Loucy (cell line): ENCODE measurements around the gene ARMC9.

ENCODE experiments used
- H2AFZ ChIP-seq: fragments of 200-600 bp; sonication (generic); 2 replicates; pipeline ENCODE4 v1.6.0; 2016; ENCODE audit warnings: antibody characterized with exemption, mild to moderate bottlenecking, low read length, moderate library complexity
- H3F3A ChIP-seq: fragments of 200-600 bp; 2 replicates; pipeline ENCODE4 v1.6.0; 2016; ENCODE audit warnings: antibody characterized with exemption, low read depth, mild to moderate bottlenecking
- H3K27me3 ChIP-seq: fragments of 200-600 bp; sonication (generic); 2 replicates; pipeline ENCODE4 v1.6.1; 2014; ENCODE audit warnings: low read length, mild to moderate bottlenecking; ENCODE audit not compliant: insufficient read depth, poor library complexity, severe bottlenecking
- H3K36me3 ChIP-seq: fragments of 200-600 bp; sonication (generic); 2 replicates; pipeline ENCODE4 v1.6.1; 2016; ENCODE audit warnings: low read length; ENCODE audit not compliant: insufficient read depth
- H3K4me1 ChIP-seq: fragments of 200-600 bp; sonication (generic); 2 replicates; pipeline ENCODE4 v1.5.1; 2014; ENCODE audit warnings: low read length, mild to moderate bottlenecking; ENCODE audit not compliant: insufficient read depth, poor library complexity, severe bottlenecking
- H3K4me2 ChIP-seq: fragments of 200-600 bp; sonication (generic); 2 replicates; pipeline ENCODE4 v1.6.0; 2014; ENCODE audit warnings: antibody characterized with exemption, low read length, low read depth, mild to moderate bottlenecking; ENCODE audit not compliant: poor library complexity, severe bottlenecking
- H3K4me3 ChIP-seq: fragments of 200-600 bp; sonication (generic); 2 replicates; pipeline ENCODE4 v1.5.1; 2014; ENCODE audit warnings: low read length, mild to moderate bottlenecking, mixed read lengths; ENCODE audit not compliant: poor library complexity, severe bottlenecking
- H3K79me2 ChIP-seq: fragments of 200-600 bp; sonication (generic); 2 replicates; pipeline ENCODE4 v1.6.1; 2014; ENCODE audit warnings: low read length; ENCODE audit not compliant: insufficient read depth
- H3K9ac ChIP-seq: fragments of 200-600 bp; sonication (generic); 2 replicates; pipeline ENCODE4 v1.6.0; 2014; ENCODE audit warnings: mild to moderate bottlenecking, low read depth, low read length, moderate library complexity; ENCODE audit not compliant: poor library complexity, severe bottlenecking
- H3K9me2 ChIP-seq: fragments of 200-600 bp; sonication (generic); replicated peaks from 2 replicates; pipeline ENCODE4 v1.6.1; 2016; ENCODE audit warnings: low read depth, low read length, mixed read lengths
- H3K9me3 ChIP-seq: fragments of 200-600 bp; sonication (generic); 2 replicates; pipeline ENCODE4 v1.6.1; 2014; ENCODE audit warnings: mild to moderate bottlenecking, antibody characterized with exemption, low read length, low read depth; ENCODE audit not compliant: insufficient read depth
- H4K20me1 ChIP-seq: fragments of 200-600 bp; sonication (generic); 2 replicates; pipeline ENCODE4 v1.6.0; 2014; ENCODE audit warnings: antibody characterized with exemption, low read length, mild to moderate bottlenecking; ENCODE audit not compliant: insufficient read depth, poor library complexity, severe bottlenecking
- CTCF ChIP-seq: fragments of 200-600 bp; sonication (generic); conservative IDR thresholded peaks from 2 replicates; pipeline ENCODE4 v1.5.1; 2014; ENCODE audit warnings: mild to moderate bottlenecking, antibody characterized with exemption, low read length
- EZH2phosphoT487 ChIP-seq: fragments of 200-600 bp; IDR thresholded peaks from 2 replicates; pipeline ENCODE4 v1.6.1; 2018; ENCODE audit warnings: antibody characterized with exemption, mild to moderate bottlenecking, moderate library complexity, borderline replicate concordance

The ARMC9 gene

DNA sequence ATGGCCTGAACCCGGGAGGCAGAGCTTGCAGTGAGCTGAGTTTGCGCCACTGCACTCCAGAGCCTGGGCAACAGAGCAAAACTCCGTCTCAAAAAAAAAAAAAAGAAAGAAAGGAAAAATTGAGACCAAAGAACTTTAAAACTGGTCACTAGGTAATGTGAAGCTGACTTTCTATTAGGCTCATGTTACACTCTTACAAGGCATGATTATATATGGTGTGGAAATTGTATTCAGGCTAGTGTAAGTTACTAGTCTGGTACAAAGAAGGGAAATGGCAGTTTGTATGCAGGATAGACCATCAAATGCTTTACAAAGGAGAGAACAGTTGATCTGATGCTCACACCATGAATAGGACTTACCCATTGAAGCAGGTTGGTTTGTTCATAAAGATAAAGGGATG, 35.4 kb upstream of the ARMC9 start:
- H3K4me2 ChIP-seq: no peak overlapping the region
- TF ChIP-seq CTCF (no peak), EZH2phosphoT487 (no peak)
- no peaks in the 10 kb centered on the region for H3K27me3 ChIP-seq
- no peaks in the 10 kb centered on the region for H3K79me2 ChIP-seq
- no peak overlapping the region for H3K9ac ChIP-seq
- peaks cover 89% of the 10 kb centered on the region for H3K36me3 ChIP-seq
- peaks cover 3% of the 10 kb centered on the region for H3K4me1 ChIP-seq
- H3K4me3 ChIP-seq: no peak overlapping the region
- no peaks in the 10 kb centered on the region for H3K9me3 ChIP-seq
- H2AFZ ChIP-seq: no peak overlapping the region
- H3K9me2 ChIP-seq: no peaks in the 10 kb centered on the region
- no peaks in the 10 kb centered on the region for H4K20me1 ChIP-seq
- H3F3A ChIP-seq: no peaks in the 10 kb centered on the region

- H3K36me3 ChIP-seq: peaks cover 85% of the 10 kb centered on the region
- H3F3A ChIP-seq: no peaks in the 10 kb centered on the region; the same call in 1 of the 2 replicates
- no peaks in the 10 kb centered on the region for H3K79me2 ChIP-seq
- H3K27me3 ChIP-seq: no peaks in the 10 kb centered on the region
- TF ChIP-seq EZH2phosphoT487: no peak
- no peak for TF ChIP-seq CTCF
- H4K20me1 ChIP-seq: no peaks in the 10 kb centered on the region
- H3K4me1 ChIP-seq: peaks cover 6% of the 10 kb centered on the region
- H3K9me2 ChIP-seq: no peaks in the 10 kb centered on the region
- H2AFZ ChIP-seq: no peak overlapping the region
- no peak overlapping the region for H3K9ac ChIP-seq
- H3K9me3 ChIP-seq: no peaks in the 10 kb centered on the region
- no peak overlapping the region for H3K4me2 ChIP-seq
- no peak overlapping the region for H3K4me3 ChIP-seq
These were observed 34.9 kb upstream of the ARMC9 start for GRCh38 chr2:231163414-231164095.

GRCh38 chr2:231167745-231168459, 30.5 kb upstream of the ARMC9 start:
- Histone ChIP-seq H3K9me2 (no peaks in the 10 kb centered on the region), H3K27me3 (no peaks in the 10 kb centered on the region), H3K36me3 (peaks cover 84% of the 10 kb centered on the region), H3K4me3 (no peak overlapping the region), H2AFZ (no peak overlapping the region), H4K20me1 (no peaks in the 10 kb centered on the region), H3K4me2 (no peak overlapping the region), H3K4me1 (peaks cover 11% of the 10 kb centered on the region), H3K79me2 (no peaks in the 10 kb centered on the region), H3K9me3 (no peaks in the 10 kb centered on the region), H3F3A (no peaks in the 10 kb centered on the region; the same call in 1 of the 2 replicates), H3K9ac (no peak overlapping the region)
- no peak for TF ChIP-seq EZH2phosphoT487
- TF ChIP-seq CTCF: no peak
